Measurements from ENCODE around the gene C15orf61. TPM values are rescaled to one million over a fixed set of nuclear protein-coding genes. Genes with fewer than 3 reads are reported as not detected.

The C15orf61 gene
- total RNA-seq, 1 donor from 2014 or later = 7.5 TPM

GRCh38 chr15:67578020-67578600 is 57.2 kb downstream of the C15orf61 start:
- no peak overlapping the region for H3K4me3 Mint-ChIP-seq (ENCODE audit: unreplicated experiment)
- no peak overlapping the region for H3K27ac Mint-ChIP-seq (ENCODE audit: unreplicated experiment)
- TF ChIP-seq CTCF (IDR thresholded peaks at IDR 0.05; ENCODE audit: partially characterized antibody, unreplicated experiment) = no peak
- H3K9me3 Mint-ChIP-seq (ENCODE audit: unreplicated experiment) = no peaks in the 10 kb centered on the region
- DNase-seq = no peak
- H3K36me3 Mint-ChIP-seq (ENCODE audit: unreplicated experiment) = no peaks in the 10 kb centered on the region
- no peaks in the 10 kb centered on the region for H3K27me3 Mint-ChIP-seq (ENCODE audit: unreplicated experiment)
- H3K4me1 Mint-ChIP-seq (ENCODE audit: low read depth, unreplicated experiment) = peaks cover 18% of the 10 kb centered on the region

GRCh38 chr15:67579164-67579563 is 58.2 kb downstream of the C15orf61 start:
- no peak for TF ChIP-seq CTCF (IDR thresholded peaks at IDR 0.05; ENCODE audit: partially characterized antibody, unreplicated experiment)

More at GRCh38 chr15:67579164-67579563, 58.2 kb downstream of the C15orf61 start:
- no peaks in the 10 kb centered on the region for H3K9me3 Mint-ChIP-seq (ENCODE audit: unreplicated experiment)
- no peak overlapping the region for H3K4me3 Mint-ChIP-seq (ENCODE audit: unreplicated experiment)
- H3K27ac Mint-ChIP-seq (ENCODE audit: unreplicated experiment) = no peak overlapping the region
- DNase-seq = no peak
- H3K27me3 Mint-ChIP-seq (ENCODE audit: unreplicated experiment) = no peaks in the 10 kb centered on the region
- no peaks in the 10 kb centered on the region for H3K36me3 Mint-ChIP-seq (ENCODE audit: unreplicated experiment)
- peaks cover 18% of the 10 kb centered on the region for H3K4me1 Mint-ChIP-seq (ENCODE audit: low read depth, unreplicated experiment)

Other genes with a start within 250 kb of the C15orf61 start
- 29.0 TPM for gene MAP2K5, start 21.6 kb downstream of the C15orf61 start, total RNA-seq (ENCODE audit: unreplicated experiment)

All from glutamatergic neuron (in vitro differentiated cells).